Right renal pelvis (tissue), 4 donors: Measurements from ENCODE around the gene PPP2R5C. TPM values are rescaled to one million over a fixed set of nuclear protein-coding genes. Genes with fewer than 3 reads are reported as not detected.

Experiments
- DNase-seq, 4 donors: peaks; one replicate each; pipeline ENCODE4 v3.0.0-alpha.2; 2013; ENCODE audit warnings: low read depth in 4 of 4, low spot score in 3 of 4, missing footprints in 1 of 4
- polyA plus RNA-seq, 4 donors: library from polyadenylated mRNA; unstranded; fragments of 120-200 nt; gene quantifications; one replicate each; pipeline ENCODE4 v1.2.1, GENCODE V29; 2013; ENCODE audit not compliant: insufficient read length in 4 of 4

The PPP2R5C gene
- polyA plus RNA-seq, 4 donors = 99.3 to 119 (median 117) TPM

DNA sequence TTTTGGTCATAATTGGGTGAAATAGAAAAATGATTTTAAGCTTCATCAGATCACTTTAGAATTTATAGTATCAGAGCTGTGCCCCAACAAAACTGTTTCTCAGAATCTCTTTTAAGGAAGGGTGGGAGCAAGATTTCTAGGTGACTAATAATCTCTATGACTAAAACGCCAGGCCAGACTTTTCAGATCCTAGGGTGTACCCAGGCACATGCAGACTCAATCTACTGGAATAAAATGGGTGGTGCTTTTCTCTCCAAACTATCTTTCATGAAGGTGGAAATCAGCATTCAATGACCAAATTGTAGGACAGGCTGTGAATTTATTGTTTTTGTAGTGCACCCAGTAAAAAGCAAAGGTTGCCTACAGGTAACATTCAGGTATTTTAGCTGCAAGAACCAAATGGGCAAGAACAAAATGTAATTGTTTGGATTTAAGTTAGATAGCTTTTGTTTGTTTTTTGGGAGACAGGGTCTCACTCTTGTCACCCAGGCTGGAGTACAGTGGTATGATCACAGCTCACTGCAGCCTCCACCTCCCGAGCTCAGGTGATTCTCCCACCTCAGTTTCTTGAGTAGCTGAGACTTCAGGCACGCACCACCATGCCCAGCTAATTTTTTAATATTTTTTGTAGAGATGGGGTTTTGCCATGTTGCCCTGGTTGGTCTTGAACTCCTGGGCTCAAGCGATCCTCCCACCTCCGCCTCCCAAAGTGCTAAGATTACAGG, 49.5 kb downstream of the PPP2R5C start:
- no peak for DNase-seq

DNA sequence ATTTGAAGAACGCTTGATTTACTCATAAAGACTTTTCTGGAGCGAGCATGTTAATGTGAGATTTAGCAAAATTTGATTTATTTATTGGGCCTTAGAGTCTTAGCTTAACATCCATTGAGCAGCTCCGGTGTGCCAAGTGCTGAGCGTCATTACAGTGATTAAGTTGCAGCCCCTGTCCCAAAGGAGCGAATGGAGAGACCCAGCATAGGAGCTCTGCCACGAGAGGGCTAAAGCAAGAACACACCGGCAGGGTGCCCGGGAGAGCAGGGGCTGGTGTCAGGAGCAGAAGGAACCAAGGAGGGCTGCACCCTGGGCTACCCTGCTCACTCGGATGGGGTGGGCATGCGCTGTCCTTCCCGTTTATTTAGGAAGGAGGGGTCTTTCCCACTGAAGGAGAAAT, 50.6 kb downstream of the PPP2R5C start:
- DNase-seq = no peak

DNA sequence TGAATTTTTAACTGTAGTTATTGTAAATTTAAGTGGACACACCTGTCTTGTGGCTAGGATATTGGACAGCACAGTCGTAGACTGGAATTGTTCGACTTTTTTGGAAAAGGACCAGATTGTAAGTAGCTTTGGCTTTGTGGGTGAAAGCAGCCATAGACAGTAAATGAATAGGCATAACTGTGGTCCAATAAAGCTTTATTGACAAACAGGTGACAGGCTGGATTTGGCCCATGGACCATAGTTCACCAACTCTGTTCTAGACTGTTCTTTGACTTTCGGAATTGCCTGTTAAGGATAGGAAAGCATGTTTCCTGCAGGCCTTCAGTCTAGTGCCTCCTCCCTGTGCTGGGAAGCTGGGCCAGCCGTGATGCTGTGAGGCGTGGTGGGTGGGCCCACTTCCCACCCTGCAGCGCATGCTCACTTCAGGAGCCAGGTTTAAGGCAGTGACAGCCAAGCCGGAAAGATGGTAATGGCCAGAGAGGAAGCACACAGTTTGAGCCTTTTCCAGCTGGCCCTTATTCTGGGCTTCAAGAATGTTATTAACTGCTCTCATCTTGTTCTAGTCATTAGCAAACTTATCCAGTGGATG, 51.8 kb downstream of the PPP2R5C start:
- DNase-seq = no peak

DNA sequence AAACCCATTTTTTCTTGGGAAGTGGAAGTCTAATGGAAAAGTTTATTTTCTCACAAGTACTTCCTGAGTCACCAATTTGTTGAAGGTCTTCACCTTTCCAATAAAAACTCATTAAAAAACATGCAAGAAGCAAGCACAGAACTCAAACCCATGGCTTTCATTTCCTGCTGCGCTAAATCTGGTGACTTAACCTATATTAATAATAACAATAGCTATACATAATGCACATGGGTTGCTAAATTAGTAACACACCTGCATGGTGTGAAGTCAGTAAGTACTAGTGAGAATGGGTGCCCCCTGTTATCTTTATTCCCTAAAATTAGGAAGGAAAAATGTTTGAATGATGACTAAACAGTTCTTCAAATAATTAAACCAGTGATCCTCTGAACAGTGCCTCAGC, 52.3 kb downstream of the PPP2R5C start:
- no peak for DNase-seq

DNA sequence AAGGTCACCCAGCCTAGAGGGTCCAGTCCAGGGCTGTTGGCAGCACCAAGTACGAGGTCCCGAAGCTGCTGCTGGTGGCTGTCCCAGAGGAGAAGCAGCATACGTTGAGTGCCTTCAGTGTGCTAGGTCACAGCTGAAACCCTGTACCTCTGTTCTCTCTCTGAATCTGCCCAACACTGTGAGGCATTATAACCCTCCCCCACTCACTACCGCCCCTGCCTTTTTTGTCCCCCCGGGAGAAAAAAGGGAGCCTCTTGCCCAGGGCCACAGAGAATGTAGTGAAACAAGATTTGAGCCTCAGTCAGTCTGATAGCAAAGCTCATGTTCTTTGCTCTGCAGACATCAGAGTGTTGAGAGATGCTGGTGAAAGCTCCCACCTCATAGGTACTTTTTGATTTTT, 53.4 kb downstream of the PPP2R5C start:
- no peak for DNase-seq

DNA sequence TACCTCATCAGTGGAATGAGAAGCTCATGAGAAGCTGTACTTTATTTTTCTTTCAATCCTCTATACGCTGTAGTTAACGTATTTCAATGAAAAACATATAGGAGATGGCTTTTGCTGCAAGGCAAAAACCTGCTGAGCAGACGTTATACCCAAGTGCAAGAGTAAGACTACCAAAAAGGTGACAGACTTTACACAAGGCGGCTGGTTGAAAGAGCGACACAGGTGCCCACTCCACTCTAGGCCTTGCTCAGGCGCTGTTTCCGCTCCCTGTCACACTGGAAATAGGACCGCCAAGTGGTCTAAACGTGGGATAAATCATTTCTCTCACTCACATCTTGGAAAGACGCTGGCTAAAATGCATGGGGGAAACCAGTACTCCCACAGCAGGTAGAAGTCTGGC, 54.5 kb downstream of the PPP2R5C start:
- no peak for DNase-seq

DNA sequence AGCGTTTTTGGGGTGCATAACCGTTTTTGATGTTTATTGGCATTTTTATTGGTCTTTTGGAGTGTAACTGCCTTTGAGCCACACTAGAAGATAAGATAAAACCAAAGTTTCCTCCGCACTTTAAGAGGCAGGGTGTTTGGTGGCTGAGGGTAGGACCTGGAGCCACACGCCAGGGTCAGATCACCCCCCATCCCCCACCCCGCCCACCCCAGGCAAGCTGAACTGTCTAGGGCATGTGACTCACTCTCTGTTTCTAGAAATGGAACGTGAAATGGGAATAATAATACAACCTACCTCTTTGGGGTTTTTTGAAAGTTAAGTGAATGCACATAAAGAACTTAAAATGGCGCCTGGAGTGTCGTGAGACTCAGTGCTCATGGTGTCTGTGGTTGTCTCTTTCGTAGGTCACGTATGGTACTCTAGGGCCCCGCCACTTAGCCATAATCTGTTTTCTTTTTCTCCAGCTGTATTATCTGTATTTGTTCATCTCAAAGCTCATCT, 56.0 kb downstream of the PPP2R5C start:
- DNase-seq = no peak

DNA sequence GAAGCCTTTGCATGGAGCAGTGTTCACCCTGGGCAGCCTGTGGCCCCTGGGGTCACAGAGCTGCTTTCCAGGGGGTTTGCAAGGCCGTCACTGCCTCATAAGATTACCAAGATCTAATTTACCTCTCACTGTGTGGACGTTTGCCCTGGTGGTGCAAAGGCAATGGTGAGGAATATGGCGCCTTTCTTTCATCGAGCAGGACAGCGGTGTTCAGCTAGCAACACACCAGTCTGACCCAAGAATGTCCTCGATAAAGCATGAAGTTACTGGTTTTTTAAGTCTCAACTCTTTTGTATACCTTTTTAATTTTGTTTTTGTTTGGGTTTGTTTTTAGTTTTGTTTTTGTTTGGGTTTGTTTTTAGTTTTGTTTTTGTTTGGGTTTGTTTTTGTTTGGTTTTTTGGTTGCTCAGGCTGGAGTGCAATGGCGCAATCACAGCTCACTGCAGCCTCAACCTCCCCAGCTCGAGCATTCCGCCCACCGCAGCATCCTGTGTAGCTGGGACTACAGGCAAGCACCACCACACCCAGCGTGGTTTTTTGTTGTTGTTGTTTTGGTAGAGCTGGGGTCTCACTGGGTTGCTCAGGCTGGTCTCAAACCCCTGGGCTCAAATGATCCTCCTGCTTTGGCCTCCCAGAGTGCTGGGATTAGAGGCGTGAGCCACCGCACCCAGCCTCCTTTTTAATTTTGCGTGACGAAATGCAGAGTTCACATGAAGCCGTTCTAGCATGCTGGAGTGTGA, 57.9 kb downstream of the PPP2R5C start:
- no peak for DNase-seq

DNA sequence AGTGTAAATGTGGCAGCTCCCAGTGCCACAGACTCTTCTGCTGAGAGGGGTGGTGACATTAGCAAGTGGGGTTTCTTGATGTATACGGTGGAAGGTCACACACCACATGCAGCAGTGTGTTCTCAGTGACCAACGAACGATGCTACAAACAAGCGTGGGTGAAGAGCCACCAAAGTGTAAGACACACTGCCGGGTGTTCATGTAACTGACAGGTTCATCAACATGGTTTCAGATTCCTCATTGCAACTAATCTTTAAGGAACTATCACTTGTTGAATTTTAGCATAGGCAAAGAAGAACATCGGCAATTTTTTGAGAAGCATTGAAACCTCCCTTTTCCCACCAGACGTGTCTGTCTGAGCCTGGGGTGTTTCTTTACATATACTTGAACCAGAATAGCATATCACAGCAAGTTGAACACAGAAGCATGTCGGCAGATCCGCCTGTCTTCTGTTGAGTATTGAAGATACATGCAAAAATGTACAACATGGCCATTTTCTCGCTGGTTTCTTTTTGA, 58.8 kb downstream of the PPP2R5C start:
- no peak for DNase-seq

DNA sequence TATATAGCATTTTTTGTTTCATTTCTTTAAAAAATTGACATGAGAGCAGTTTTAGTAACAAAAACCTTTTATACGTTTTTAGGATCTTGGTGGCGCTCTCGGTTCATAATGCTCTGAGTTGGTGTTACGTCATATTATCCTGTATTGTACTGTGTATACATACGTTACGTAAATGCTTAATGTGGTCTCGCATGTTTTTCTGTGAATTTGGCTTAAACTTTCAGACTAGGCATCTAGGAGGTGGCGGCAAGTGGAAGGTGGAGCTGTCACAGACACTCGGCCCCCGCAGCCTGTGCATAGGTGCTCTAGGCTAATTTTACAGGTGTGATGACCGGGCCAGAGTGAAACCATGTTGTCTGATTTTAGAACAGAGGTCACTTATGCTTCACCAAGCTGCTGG, 60.0 kb downstream of the PPP2R5C start:
- DNase-seq = no peak

DNA sequence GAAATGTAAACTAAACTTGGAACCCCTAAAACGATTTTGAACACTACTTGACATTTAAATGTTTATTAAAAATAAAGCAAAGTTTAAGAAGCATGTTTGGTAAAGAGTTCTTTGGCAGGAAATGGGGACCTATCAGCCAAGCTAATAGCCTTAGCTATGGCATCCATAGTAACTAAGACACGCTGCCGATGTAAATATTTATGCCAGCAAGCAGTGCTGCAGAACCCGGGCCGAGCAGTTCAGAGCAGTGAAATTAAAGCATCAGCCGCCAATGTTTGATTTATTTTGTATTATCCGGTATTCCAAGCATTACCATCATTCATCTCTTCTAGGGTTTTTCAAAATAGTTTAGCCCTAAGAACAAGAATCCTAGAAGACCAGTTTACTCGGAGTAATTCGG, 61.6 kb downstream of the PPP2R5C start:
- DNase-seq = no peak

DNA sequence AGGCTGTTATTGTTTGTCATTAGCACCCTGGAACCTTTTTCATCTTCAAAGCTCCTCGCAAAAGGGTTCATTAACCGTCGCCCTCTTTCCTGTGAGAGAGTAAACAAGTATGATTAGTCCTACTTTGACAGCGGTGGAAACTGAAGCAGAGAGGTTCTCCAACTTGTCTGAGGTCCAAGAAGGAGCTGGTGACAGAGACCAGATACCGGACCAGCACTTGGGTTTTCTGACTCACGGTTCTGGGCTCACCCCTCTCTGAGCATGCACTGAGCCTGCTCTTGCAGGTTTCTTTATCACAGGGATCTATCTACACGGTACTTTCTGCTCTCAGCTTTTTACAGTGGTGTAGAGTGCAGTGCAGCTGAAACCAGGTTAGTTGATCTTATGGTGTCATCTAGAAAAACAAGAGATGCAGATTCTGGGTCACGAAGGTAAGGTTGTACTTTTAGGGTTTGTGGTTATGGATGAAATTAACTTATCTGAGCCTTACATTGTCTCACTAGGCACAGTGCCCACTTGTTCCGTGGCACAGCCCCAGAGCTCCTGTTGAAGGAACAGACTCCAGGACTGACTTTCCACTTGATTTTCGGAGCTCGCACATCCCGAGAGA, 62.1 kb downstream of the PPP2R5C start:
- DNase-seq = no peak

DNA sequence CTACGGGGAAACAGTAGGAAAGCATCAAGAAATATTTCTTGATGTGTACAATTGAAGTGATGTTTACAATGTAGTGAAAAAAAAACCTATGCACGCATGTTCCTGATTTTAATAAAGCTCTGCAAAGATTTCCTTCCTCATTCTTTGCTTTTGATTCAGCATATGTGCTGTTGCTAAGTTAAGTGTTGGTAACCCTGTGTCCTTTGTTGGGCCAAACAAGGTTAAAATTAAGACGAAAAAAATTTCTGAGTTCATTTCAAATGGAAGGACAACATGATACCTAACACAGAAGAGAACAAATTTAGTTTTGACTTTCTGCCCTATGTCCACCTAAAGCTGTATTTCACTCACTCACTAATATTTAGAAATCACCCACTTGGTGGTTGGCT, 62.8 kb downstream of the PPP2R5C start:
- no peak for DNase-seq

DNA sequence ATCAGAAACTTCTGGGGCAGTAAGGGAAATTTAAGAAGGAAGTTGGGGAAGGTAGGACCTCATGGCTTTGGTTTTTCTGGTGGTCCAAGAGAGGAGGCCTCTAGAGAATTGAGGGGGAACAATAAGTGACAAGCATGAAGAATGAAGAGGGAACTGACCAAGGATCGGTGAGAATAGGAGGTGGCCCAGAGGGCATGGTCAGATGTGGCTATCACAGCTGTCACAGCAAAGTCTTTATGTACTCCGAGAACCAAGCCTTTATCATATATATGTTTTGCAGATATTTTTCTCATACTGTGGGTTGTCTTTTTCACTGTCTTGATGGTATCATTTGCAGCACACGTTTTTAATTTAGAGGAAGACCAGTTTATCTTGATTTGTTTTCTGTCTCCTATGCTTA, 64.3 kb downstream of the PPP2R5C start:
- no peak for DNase-seq

DNA sequence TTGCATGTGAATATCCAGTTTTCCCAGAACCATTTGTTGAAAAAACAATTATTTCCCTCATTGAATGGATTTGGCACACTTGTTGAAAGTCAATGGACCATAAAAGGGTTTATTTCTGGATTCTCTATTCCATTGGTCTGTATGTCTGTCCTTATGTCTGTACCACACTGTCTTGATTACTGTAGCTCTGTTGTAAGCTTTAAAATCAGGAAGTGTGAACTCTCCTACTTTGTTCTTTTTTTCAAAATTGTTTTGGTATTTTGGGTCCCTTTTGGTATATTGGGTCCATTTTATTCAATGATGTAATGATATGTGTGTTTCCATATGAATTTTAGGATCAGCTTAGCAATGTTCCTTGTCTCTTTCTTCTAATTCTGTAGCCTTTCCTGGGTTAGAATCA, 64.8 kb downstream of the PPP2R5C start:
- DNase-seq = no peak

DNA sequence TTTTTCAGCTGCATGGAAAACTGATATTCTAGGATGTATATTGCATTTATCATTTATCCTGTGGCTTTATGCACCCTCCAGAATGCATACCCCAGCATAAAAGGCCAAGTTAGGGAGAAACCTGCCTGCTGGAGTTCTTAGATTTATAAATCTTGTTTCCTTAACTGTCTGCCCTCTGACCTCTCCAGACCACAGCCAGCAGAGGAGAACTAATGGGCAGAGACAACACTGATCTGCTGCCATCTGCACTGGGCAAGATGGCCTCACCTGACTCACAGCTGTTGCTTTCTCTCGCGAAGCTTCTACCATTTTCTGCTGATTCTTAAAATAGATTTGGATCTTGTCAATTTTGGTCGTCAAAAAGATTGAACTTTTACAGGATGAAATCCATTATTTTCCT, 65.8 kb downstream of the PPP2R5C start:
- no peak for DNase-seq

DNA sequence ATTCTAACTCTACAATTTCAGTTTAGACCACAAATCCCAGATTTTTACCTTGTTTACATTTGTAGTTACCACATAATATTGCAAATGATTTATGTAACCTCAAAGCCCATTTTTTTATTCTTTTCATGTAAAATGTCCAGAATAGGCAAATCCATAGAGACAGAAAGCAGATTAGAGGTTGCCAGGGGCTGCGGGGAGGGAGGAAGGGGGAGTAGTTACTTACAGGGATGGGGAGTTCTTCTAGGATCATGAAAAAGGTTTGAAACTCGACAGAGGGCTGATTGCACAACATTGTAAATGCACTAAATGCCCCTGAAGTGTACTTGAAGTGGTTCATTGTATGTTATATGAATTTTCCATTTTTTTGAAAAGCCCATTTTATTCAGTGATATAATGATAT, 66.5 kb downstream of the PPP2R5C start:
- DNase-seq = no peak

DNA sequence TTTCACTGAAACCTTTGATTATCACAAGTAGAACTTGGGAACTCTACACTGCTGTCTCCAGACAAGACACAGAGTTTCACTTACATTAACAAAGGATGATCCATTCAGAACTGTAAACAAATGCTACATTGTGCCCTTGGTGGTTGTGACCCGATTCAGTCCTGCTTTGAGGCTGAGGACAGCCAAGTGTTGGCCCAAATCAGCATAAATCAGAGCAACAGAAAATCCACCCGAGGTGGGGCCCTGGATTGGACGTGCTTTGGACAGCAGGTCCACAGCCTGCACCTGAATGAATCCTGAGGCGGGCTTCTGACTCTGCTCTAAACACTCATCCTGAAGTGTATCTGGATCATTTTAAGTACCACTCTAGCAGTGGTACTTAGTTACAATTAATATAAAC, 68.8 kb downstream of the PPP2R5C start:
- DNase-seq = no peak

DNA sequence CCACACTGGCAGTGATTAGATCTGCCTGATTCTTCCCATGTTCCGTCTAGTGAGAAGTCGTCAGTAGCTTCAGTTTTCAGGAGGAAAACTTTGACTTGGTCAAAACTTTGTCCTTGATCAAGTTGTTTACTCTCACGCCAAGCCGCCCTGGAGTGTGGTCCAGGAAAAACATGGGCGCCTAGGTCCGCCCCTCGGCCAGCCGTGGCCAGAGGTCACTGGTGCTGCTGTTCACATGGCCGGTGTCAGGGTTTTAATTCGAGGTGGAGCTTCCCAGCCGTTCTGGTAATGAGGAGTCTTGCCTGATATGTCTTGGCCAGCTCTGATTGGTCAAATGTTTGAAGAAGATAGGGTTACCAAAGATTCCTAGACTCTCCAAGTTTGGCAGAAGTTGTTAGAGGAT, 71.5 kb downstream of the PPP2R5C start:
- DNase-seq = no peak

DNA sequence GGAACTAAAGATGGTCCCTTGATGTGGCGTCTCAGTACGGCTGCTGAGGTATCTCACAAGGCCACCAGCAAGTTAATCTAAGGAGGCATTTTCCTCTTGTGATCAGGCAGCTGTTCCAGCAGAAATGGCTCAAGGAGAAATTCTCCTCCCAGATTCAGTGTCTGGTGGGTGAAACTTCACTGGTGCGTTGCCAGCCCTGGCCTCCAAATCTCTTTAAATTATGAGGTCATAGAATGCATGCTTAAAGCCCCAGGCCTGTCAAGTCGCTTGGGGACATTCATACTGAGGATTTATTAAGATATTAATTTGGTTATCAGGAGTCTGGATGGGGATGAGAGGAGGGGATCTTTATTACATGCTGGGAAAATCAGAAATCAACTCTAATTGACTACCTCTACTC, 72.9 kb downstream of the PPP2R5C start:
- no peak for DNase-seq
